HepG2 (cell line): Measurements from ENCODE around the gene PTRH2. TPM values are rescaled to one million over a fixed set of nuclear protein-coding genes. Genes with fewer than 3 reads are reported as not detected.

ENCODE experiments used
- ATAC-seq: fragments of 200-7000 bp; cut with Tn5 transposase; 3 replicates; pipeline ENCODE4 v1.9.1; 2020; ENCODE audit warnings: mild to moderate bottlenecking, moderate library complexity
- BruUV-seq: library from RNA; stranded (reverse); fragments of 400-500 nt; replicated peaks from 2 replicates; lab custom pipeline; 2021; lab: Mats Ljungman, UMichigan
- CTCF ChIA-PET: fragments of 300-600 bp; formaldehyde crosslinking; extraction: SDS; loops from one replicate; lab custom pipeline; 2021; ENCODE audit warnings: low total read pairs, inconsistent platforms, low intra/inter-chr PET ratio; lab: Yijun Ruan, JAX
- POLR2A ChIA-PET: fragments of 350-600 bp; sonication (Branson Sonifier 250); formaldehyde crosslinking; loops from one replicate; lab custom pipeline; 2020; ENCODE audit warnings: antibody characterized with exemption, inconsistent platforms; lab: Yijun Ruan, JAX
- DNase-seq: peaks from one replicate; pipeline ENCODE4 v3.0.0-alpha.2; 2015; ENCODE audit warnings: low spot score
- FAIRE-seq: peaks from 3 replicates; lab custom pipeline; 2011; peaks lifted over from hg19 to GRCh38; lab: Jason Lieb, UNC
- H2AFZ ChIP-seq: one replicate; pipeline ENCODE4 v1.6.1; 2011; ENCODE audit warnings: low read length, inconsistent platforms
- H3K27ac ChIP-seq: fragments of 300-600 bp; 3 replicates; pipeline ENCODE4 v1.8.0; 2011; ENCODE audit warnings: mixed run types, mild to moderate bottlenecking, mixed read lengths, low read length, inconsistent platforms; ENCODE audit not compliant: insufficient read depth; ENCODE audit errors: extremely low read length
- H3K27me3 ChIP-seq, 2 experiments: fragments of 200-600 bp in 1 of 2; 2 replicates in 1 of 2; 3 replicates in 1 of 2; pipeline versions ENCODE4 v1.6.0 to v1.8.0; 2011; ENCODE audit warnings: low read length in 2 of 2, mild to moderate bottlenecking in 2 of 2, moderate library complexity in 2 of 2, inconsistent platforms in 1 of 2; ENCODE audit not compliant: insufficient read depth in 2 of 2, control insufficient read depth in 1 of 2
- H3K36me3 ChIP-seq, 2 experiments: fragments of 200-600 bp in 1 of 2; replicated peaks in 1 of 2; 2 replicates in 1 of 2; 3 replicates in 1 of 2; pipeline versions ENCODE4 v1.5.1 to v1.8.0; 2011; ENCODE audit warnings: low read length in 2 of 2, inconsistent platforms in 1 of 2; ENCODE audit not compliant: insufficient read depth in 2 of 2, control insufficient read depth in 1 of 2
- H3K4me1 ChIP-seq: 2 replicates; pipeline ENCODE4 v1.5.1; 2012; ENCODE audit warnings: low read length, inconsistent platforms; ENCODE audit not compliant: insufficient read depth
- H3K4me2 ChIP-seq: 2 replicates; pipeline ENCODE4 v1.6.0; 2011; ENCODE audit warnings: low read depth, low read length, inconsistent platforms
- H3K4me3 ChIP-seq, 3 experiments: fragments of 200-600 bp in 1 of 3; sonication (generic), shearing (Covaris generic) in 1 of 3; replicated peaks in 1 of 3; 2 replicates each; pipeline ENCODE4 v1.5.1; 2011 to 2016; ENCODE audit warnings: low read length in 3 of 3, inconsistent platforms in 2 of 3, low read depth in 2 of 3, mild to moderate bottlenecking in 2 of 3, control low read depth in 1 of 3, mixed read lengths in 1 of 3; ENCODE audit not compliant: insufficient read depth in 1 of 3
- H3K79me2 ChIP-seq: one replicate; pipeline ENCODE4 v1.6.1; 2011; ENCODE audit warnings: low read length, inconsistent platforms; ENCODE audit not compliant: insufficient read depth
- H3K9ac ChIP-seq: 2 replicates; pipeline ENCODE4 v1.6.0; 2011; ENCODE audit warnings: mild to moderate bottlenecking, low read depth, low read length, inconsistent platforms; ENCODE audit not compliant: insufficient read depth
- H3K9me3 ChIP-seq: 2 replicates; pipeline ENCODE4 v1.5.1; 2012; ENCODE audit warnings: mild to moderate bottlenecking, low read length
- H4K20me1 ChIP-seq: 2 replicates; pipeline ENCODE4 v1.6.0; 2011; ENCODE audit warnings: inconsistent platforms, mild to moderate bottlenecking, low read length, moderate library complexity; ENCODE audit not compliant: insufficient read depth
- AGO2 ChIP-seq: fragments of 200-400 bp; formaldehyde crosslinking; optimal IDR thresholded peaks from 2 replicates; pipeline ENCODE3; 2017; ENCODE audit warnings: mild to moderate bottlenecking, low read depth, low read length, moderate library complexity
- ATF7 ChIP-seq, 2 experiments: fragments of 450-650 bp in 1 of 2; sonication (generic) in 1 of 2; formaldehyde crosslinking in 1 of 2; IDR thresholded peaks; 2 replicates each; pipeline versions ENCODE4 v1.4.0 to v1.6.1; 2016 to 2020; ENCODE audit warnings: antibody characterized with exemption in 1 of 2, mild to moderate bottlenecking in 1 of 2, missing genetic modification reagents in 1 of 2
- BCL6 ChIP-seq: IDR thresholded peaks from 2 replicates; pipeline ENCODE4 v1.6.1; 2016; ENCODE audit warnings: missing genetic modification reagents, missing compliant biosample characterization
- CENPX ChIP-seq: sonication (generic); formaldehyde crosslinking; IDR thresholded peaks from 2 replicates; pipeline ENCODE4 v1.9.0; 2021; ENCODE audit warnings: mild to moderate bottlenecking, missing genetic modification reagents, moderate library complexity
- DNMT3B ChIP-seq: conservative IDR thresholded peaks from 2 replicates; pipeline ENCODE4 v1.6.1; 2016; ENCODE audit warnings: missing biosample characterization, control low read depth
- FOXA1 ChIP-seq, 2 experiments: fragments of 450-650 bp in 1 of 2; sonication (generic) in 1 of 2; formaldehyde crosslinking in 1 of 2; IDR thresholded peaks; 2 replicates each; pipeline versions ENCODE4 v1.4.0 to v1.6.1; 2016 to 2020; ENCODE audit warnings: missing genetic modification reagents in 1 of 2
- FOXP1 ChIP-seq, 2 experiments: fragments of 450-650 bp in 1 of 2; IDR thresholded peaks; 2 replicates each; pipeline ENCODE4 v1.6.1; 2017 to 2018; ENCODE audit warnings: antibody characterized with exemption in 1 of 2
- HOXD1 ChIP-seq: sonication (generic); formaldehyde crosslinking; IDR thresholded peaks from 2 replicates; pipeline ENCODE4 v1.5.0; 2020; ENCODE audit warnings: missing genetic modification reagents
- MED1 ChIP-seq: sonication (generic); formaldehyde crosslinking; IDR thresholded peaks from 2 replicates; pipeline ENCODE4 v1.4.0; 2020; ENCODE audit warnings: missing genetic modification reagents
- NFIC ChIP-seq: IDR thresholded peaks from 2 replicates; pipeline ENCODE4 v1.6.1; 2012; ENCODE audit warnings: mild to moderate bottlenecking, low read length, inconsistent platforms
- PPARG ChIP-seq: conservative IDR thresholded peaks from 2 replicates; pipeline ENCODE4 v1.6.1; 2016; ENCODE audit warnings: missing biosample characterization, missing genetic modification reagents
- RBM22 ChIP-seq: fragments of 200-400 bp; formaldehyde crosslinking; optimal IDR thresholded peaks from 2 replicates; pipeline ENCODE3; 2017; ENCODE audit warnings: mild to moderate bottlenecking, low read length, moderate library complexity
- RXRB ChIP-seq: IDR thresholded peaks from 2 replicates; pipeline ENCODE4 v1.6.1; 2016; ENCODE audit warnings: borderline replicate concordance, missing genetic modification reagents, missing compliant biosample characterization
- SKI ChIP-seq: fragments of 450-650 bp; IDR thresholded peaks from one replicate; pipeline ENCODE4 v1.6.1; 2018; ENCODE audit warnings: mild to moderate bottlenecking; ENCODE audit not compliant: partially characterized antibody
- TBL1XR1 ChIP-seq: fragments of 150-350 bp; IDR thresholded peaks from 2 replicates; pipeline ENCODE4 v1.6.1; 2014; ENCODE audit warnings: borderline replicate concordance, low read length; ENCODE audit not compliant: partially characterized antibody
- ZKSCAN8 ChIP-seq: IDR thresholded peaks from 2 replicates; pipeline ENCODE4 v1.6.1; 2016; ENCODE audit warnings: borderline replicate concordance, missing genetic modification reagents, missing compliant biosample characterization
- ZNF335 ChIP-seq: sonication (generic); formaldehyde crosslinking; IDR thresholded peaks from 2 replicates; pipeline ENCODE4 v1.4.0; 2020; ENCODE audit warnings: missing genetic modification reagents
- ZNF367 ChIP-seq: sonication (generic); formaldehyde crosslinking; IDR thresholded peaks from 2 replicates; pipeline ENCODE4 v1.4.0; 2020; ENCODE audit warnings: missing genetic modification reagents, borderline replicate concordance
- ZNF550 ChIP-seq: sonication (generic); formaldehyde crosslinking; IDR thresholded peaks from 2 replicates; pipeline ENCODE4 v1.4.0; 2020; ENCODE audit warnings: mild to moderate bottlenecking, missing genetic modification reagents, borderline replicate concordance
- ZNF577 ChIP-seq: sonication (generic); formaldehyde crosslinking; IDR thresholded peaks from 2 replicates; pipeline ENCODE4 v1.4.0; 2020; ENCODE audit warnings: mild to moderate bottlenecking, low read depth, missing genetic modification reagents, borderline replicate concordance
- ZNF883 ChIP-seq: sonication (generic); formaldehyde crosslinking; IDR thresholded peaks from 2 replicates; pipeline ENCODE4 v1.5.1; 2020; ENCODE audit warnings: mild to moderate bottlenecking, missing genetic modification reagents; ENCODE audit errors: not compliant biosample characterization
- WGBS: methylation state at CpG from one replicate; pipeline ENCODE4 v1.1.6; 2017; ENCODE audit warnings: low lambda C conversion rate; 5-methylcytosine and 5-hydroxymethylcytosine counted together
- in situ Hi-C: cut with HindIII; loops from 2 replicates; pipeline ENCODE4 v1.10.0; 2017; ENCODE audit warnings: low pct_unique_long_range_greater_than_20kb; ENCODE audit not compliant: extremely low pct_ligation_motif_present
- intact Hi-C: fragments of 100-400 bp; cut with micrococcal nuclease; formaldehyde crosslinking; loops from one replicate; pipeline ENCODE4 v1.10.0; 2022; ENCODE audit not compliant: unreplicated experiment
- polyA plus RNA-seq, 8 experiments: library from polyadenylated mRNA; depleted of rRNA in 3 of 8; stranded (reverse) in 7 of 8; unstranded in 1 of 8; fragments of >200 nt; fragmentation: Illumina TruSeq in 4 of 8; extraction: Trizol in 4 of 8; gene quantifications; 2 replicates each; pipeline versions ENCODE4 v1.2.1 to v1.2.3, GENCODE V29; 2011 to 2016; ENCODE audit warnings: low read depth in 4 of 8, missing spikeins in 1 of 8, mixed read lengths in 1 of 8; ENCODE audit not compliant: insufficient read depth in 1 of 8
- total RNA-seq, 5 experiments: library from RNA; depleted of rRNA; stranded (reverse); fragments of >200 nt; fragmentation: Illumina TruSeq; extraction: Trizol; gene quantifications; 2 replicates each; pipeline ENCODE4 v1.2.3, GENCODE V29; 2016; ENCODE audit warnings: low read depth in 1 of 5
- TF ChIP-seq, protein P1 (sequence below): sonication (generic); formaldehyde crosslinking; conservative IDR thresholded peaks from 2 replicates; pipeline ENCODE4 v1.4.0; 2020; ENCODE audit warnings: mild to moderate bottlenecking, missing genetic modification reagents, moderate library complexity

PTRH2 gene
- total and polyA plus RNA-seq, 2 of the 13 experiments (the other 11 are each of a cell fraction or from before 2014, with no cell fraction given) = 67.7 to 83.3 TPM

DNA sequence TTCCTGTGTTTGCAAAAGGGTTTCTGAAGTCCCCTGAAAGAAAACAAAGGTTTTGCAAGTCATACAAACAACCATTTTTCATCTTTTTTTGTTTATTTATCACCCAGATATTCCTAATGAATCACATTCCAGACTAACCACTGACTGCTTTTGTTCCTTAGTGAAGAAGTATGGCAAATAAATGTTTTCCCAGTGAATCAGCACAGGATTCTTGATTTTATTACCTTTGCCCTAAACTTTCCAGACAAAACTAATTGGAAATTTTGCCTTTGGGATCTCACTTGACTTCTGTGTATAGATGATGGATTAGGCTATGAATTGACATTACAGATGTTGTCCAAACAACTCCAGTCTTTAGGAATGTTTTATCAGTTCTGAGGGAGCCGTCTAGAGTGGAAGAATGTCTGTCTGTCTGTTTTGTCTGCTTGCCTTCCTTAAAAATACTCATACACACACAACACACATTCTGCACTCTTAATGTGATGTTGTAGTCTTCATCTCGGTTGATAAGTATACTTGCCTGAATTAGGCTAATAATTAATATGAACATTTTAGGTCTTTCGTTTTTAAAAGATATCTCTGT lies 49.1 kb upstream of the PTRH2 start:
- no peaks in the 10 kb centered on the region for H3K27me3 ChIP-seq
- ChIA-PET POLR2A (interaction anchor here (1.1 to 6.8 kb wide), 4 partner anchors 31 to 87 kb away, joined by 4 to 400 read pairs (median 66); no protein-coding TSS in a partner anchor), CTCF (no interaction called here)
- peak overlapping the region; percentile 63 for H3K9ac ChIP-seq
- in situ Hi-C loops = loop anchor here (5.0 kb wide), 3 partner anchors 36 to 81 kb away; partner anchors contain the start of genes PTRH2 and VMP1
- H2AFZ ChIP-seq = no peak overlapping the region
- intact Hi-C loops = no loop called here
- peak; percentile 88 for DNase-seq
- TSS peak; percentile 26 for BruUV-seq
- H3K4me3 ChIP-seq = no peak overlapping the region
- peaks cover 7% of the 10 kb centered on the region for H3K79me2 ChIP-seq
- peak overlapping the region; percentile 82 for H3K27ac ChIP-seq
- H4K20me1 ChIP-seq = no peaks in the 10 kb centered on the region
- H3K4me2 ChIP-seq = 0 out of 2 replicates have a peak overlapping the region, but pooled peaks have one; percentile 10
- WGBS = 32% methylated on average over 3 of the region's 3 CpGs
- no peak for FAIRE-seq
- peaks cover 72% of the 10 kb centered on the region for H3K4me1 ChIP-seq
- H3K9me3 ChIP-seq = no peaks in the 10 kb centered on the region
- H3K36me3 ChIP-seq = peaks cover 0 to 13% of the 10 kb centered on the region in 2 experiments; a peak in 2 of 5 replicates
- ATAC-seq = peak; percentile 65
- no peak for TF ChIP-seq ZNF367 (CRISPR knock-in tag)
- TF ChIP-seq RBM22 = no peak
- TF ChIP-seq ZNF883 (CRISPR knock-in tag) = no peak
- peak; percentile 72; the same call in 1 of the 2 replicates for TF ChIP-seq HOXD1 (CRISPR knock-in tag)
- peak; percentile 76 for TF ChIP-seq MED1
- TF ChIP-seq AGO2 = no peak
- TF ChIP-seq ZNF335 (CRISPR knock-in tag) = no peak
- TF ChIP-seq DNMT3B (CRISPR knock-in tag) = 0 out of 2 replicates have a peak, but pooled peaks have one; percentile 28
- TF ChIP-seq FOXA1 (IDR thresholded peaks at IDR 0.05) = no peak
- 0 out of 2 replicates have a peak, but pooled peaks have one; percentile 9 for TF ChIP-seq FOXA1 (CRISPR knock-in tag; IDR thresholded peaks at IDR 0.05)
- peak; percentile 48; the same call in 1 of the 2 replicates for TF ChIP-seq BCL6
- no peak for TF ChIP-seq FOXP1 (IDR thresholded peaks at IDR 0.05)
- peak; percentile 38; the same call in 1 of the 2 replicates for TF ChIP-seq FOXP1 (CRISPR knock-in tag; IDR thresholded peaks at IDR 0.05)
- TF ChIP-seq, protein P1, sequence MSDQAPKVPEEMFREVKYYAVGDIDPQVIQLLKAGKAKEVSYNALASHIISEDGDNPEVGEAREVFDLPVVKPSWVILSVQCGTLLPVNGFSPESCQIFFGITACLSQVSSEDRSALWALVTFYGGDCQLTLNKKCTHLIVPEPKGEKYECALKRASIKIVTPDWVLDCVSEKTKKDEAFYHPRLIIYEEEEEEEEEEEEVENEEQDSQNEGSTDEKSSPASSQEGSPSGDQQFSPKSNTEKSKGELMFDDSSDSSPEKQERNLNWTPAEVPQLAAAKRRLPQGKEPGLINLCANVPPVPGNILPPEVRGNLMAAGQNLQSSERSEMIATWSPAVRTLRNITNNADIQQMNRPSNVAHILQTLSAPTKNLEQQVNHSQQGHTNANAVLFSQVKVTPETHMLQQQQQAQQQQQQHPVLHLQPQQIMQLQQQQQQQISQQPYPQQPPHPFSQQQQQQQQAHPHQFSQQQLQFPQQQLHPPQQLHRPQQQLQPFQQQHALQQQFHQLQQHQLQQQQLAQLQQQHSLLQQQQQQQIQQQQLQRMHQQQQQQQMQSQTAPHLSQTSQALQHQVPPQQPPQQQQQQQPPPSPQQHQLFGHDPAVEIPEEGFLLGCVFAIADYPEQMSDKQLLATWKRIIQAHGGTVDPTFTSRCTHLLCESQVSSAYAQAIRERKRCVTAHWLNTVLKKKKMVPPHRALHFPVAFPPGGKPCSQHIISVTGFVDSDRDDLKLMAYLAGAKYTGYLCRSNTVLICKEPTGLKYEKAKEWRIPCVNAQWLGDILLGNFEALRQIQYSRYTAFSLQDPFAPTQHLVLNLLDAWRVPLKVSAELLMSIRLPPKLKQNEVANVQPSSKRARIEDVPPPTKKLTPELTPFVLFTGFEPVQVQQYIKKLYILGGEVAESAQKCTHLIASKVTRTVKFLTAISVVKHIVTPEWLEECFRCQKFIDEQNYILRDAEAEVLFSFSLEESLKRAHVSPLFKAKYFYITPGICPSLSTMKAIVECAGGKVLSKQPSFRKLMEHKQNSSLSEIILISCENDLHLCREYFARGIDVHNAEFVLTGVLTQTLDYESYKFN = peak; percentile 22; the same call in 1 of the 2 replicates
- TF ChIP-seq CENPX (CRISPR knock-in tag) = no peak
- peak; percentile 72; the same call in 1 of the 2 replicates for TF ChIP-seq NFIC
- TF ChIP-seq ZNF550 (CRISPR knock-in tag) = no peak
- peak; percentile 15; the same call in 1 of the 2 replicates for TF ChIP-seq ZKSCAN8
- peak; percentile 73 for TF ChIP-seq RXRB (CRISPR knock-in tag)
- TF ChIP-seq PPARG (CRISPR knock-in tag) = peak; percentile 61
- TF ChIP-seq ZNF577 (CRISPR knock-in tag) = no peak
- peak; percentile 19 for TF ChIP-seq TBL1XR1
- TF ChIP-seq ATF7 (IDR thresholded peaks at IDR 0.05) = no peak
- no peak for TF ChIP-seq ATF7 (CRISPR knock-in tag; IDR thresholded peaks at IDR 0.05)
- peak; percentile 64 for TF ChIP-seq SKI
